AG10803 (cell line): ENCODE data around the gene MAP3K10.

Source experiments
- DNase-seq: peaks from one replicate; pipeline ENCODE4 v3.0.0; 2010; ENCODE audit warnings: low read depth
- H3K4me3 ChIP-seq: 2 replicates; pipeline ENCODE4 v1.5.1; 2011; ENCODE audit warnings: mild to moderate bottlenecking, low read length, control low read depth
- CTCF ChIP-seq: conservative IDR thresholded peaks from 2 replicates; pipeline ENCODE4 v1.5.1; 2011; ENCODE audit warnings: mild to moderate bottlenecking, low read length, control low read depth, inconsistent platforms

MAP3K10 gene

GRCh38 chr19:40246292-40247073 lies 55.3 kb downstream of the MAP3K10 start:
- no peak overlapping the region for H3K4me3 ChIP-seq
- no peak for TF ChIP-seq CTCF
- no peak for DNase-seq

GRCh38 chr19:40247178-40247577 lies 56.0 kb downstream of the MAP3K10 start:
- TF ChIP-seq CTCF = no peak
- H3K4me3 ChIP-seq = no peak overlapping the region
- no peak for DNase-seq

- no peak overlapping the region for H3K4me3 ChIP-seq
- TF ChIP-seq CTCF = no peak
- no peak for DNase-seq
Observed at GRCh38 chr19:40247735-40248262, 56.6 kb downstream of the MAP3K10 start.

GRCh38 chr19:40249201-40249600 lies 58.0 kb downstream of the MAP3K10 start:
- H3K4me3 ChIP-seq = no peak overlapping the region
- TF ChIP-seq CTCF = no peak
- no peak for DNase-seq

- no peak for TF ChIP-seq CTCF
- no peak for DNase-seq
- no peak overlapping the region for H3K4me3 ChIP-seq
Observed at GRCh38 chr19:40249781-40250180, 58.6 kb downstream of the MAP3K10 start.

- TF ChIP-seq CTCF = no peak
- H3K4me3 ChIP-seq = no peak overlapping the region
- DNase-seq = no peak
Observed at GRCh38 chr19:40251244-40251643, 60.0 kb downstream of the MAP3K10 start.

- no peak for TF ChIP-seq CTCF
- H3K4me3 ChIP-seq = no peak overlapping the region
- DNase-seq = no peak
Observed at GRCh38 chr19:40251991-40252390, 60.8 kb downstream of the MAP3K10 start.
